Measurements from ENCODE around the gene NRG2. TPM values are rescaled to one million over a fixed set of nuclear protein-coding genes. Genes with fewer than 3 reads are reported as not detected.

The NRG2 gene
- total RNA-seq, 2 experiments from 2014 or later = not detected

GRCh38 chr5:139964266-139964993 lies 78.7 kb downstream of the NRG2 start:
- Mint-ChIP-seq H3K27ac (no peak overlapping the region), H3K27me3 (ENCODE audit: low read depth) (peaks cover 6% of the 10 kb centered on the region), H3K4me3 (no peak overlapping the region), H3K36me3 (ENCODE audit: low read depth) (no peaks in the 10 kb centered on the region), H3K4me1 (ENCODE audit: low read depth) (no peaks in the 10 kb centered on the region), H3K9me3 (no peaks in the 10 kb centered on the region)
- CTCF ChIA-PET = interaction anchor here (0.6 to 1.4 kb wide), 4 partner anchors 176 to 357 kb away, joined by 3 to 5 read pairs (median 4); no protein-coding TSS in a partner anchor
- DNase-seq = no peak
- intact Hi-C loops (cut with micrococcal nuclease) = loop anchor here (10.0 kb wide), 1 partner anchor 330 kb away; no protein-coding TSS in a partner anchor

DNA sequence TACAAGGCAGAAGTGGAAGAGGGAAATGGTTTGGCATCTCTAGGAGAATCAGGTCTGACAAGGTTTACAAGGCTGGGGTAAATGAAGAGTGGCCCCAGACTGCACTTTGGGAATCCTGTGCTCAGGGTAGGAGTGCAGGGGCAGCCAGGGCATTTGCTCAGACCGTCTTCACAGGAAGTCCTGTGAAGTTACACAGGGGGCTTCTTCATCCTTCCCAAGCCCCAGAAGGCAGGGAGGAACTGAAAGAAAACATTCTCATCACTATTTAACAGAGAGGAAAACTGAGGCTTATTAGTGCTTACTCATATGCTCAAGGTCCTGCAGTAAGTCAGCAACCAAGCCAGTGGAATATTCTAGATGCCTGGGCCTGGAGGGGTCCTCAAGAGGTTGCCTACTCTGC lies 80.7 kb downstream of the NRG2 start:
- intact Hi-C loops (cut with micrococcal nuclease) = loop anchor here (10.0 kb wide), 1 partner anchor 328 kb away; no protein-coding TSS in a partner anchor
- Mint-ChIP-seq H3K36me3 (ENCODE audit: low read depth) (no peaks in the 10 kb centered on the region), H3K4me3 (no peak overlapping the region), H3K9me3 (no peaks in the 10 kb centered on the region), H3K27me3 (ENCODE audit: low read depth) (no peaks in the 10 kb centered on the region), H3K27ac (no peak overlapping the region), H3K4me1 (ENCODE audit: low read depth) (no peaks in the 10 kb centered on the region)
- CTCF ChIA-PET = no interaction called here
- DNase-seq = no peak

DNA sequence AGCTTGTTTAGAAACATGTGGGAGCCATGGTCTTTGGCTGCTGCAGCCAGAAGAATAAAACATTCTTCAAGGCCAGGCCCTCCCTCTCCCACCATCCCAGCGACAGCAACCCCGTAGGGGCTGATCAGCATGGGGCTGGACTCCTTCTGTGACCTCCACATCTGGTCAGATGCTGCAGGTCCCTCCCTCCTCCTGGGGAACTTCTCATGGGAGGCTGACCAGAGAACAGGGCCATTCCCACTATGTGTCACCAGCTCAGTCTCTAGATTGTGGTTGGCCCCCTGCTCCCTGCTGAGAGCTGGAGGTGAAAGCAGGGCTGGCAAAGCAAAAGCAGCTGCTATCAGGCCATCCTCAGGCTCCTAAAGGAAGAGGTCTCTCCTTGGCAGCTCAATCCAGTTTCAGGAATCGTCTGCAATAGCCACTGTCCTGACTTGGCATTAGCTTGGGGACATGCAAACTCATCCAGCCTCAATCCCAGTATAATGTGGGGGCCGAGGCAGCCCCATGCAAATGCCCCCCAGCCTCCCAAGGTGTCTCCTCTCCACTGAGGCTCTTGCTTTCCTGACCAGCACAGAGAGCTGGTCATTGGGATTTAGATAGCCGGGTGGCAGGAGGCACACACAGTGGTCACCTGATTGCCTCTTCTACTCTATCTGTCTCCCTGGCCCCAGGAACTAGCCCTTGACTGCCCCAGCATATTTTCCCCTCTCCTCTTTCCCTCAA lies 81.5 kb downstream of the NRG2 start:
- DNase-seq = no peak
- Mint-ChIP-seq H3K9me3 (no peaks in the 10 kb centered on the region), H3K27ac (no peak overlapping the region), H3K36me3 (ENCODE audit: low read depth) (no peaks in the 10 kb centered on the region), H3K4me3 (no peak overlapping the region), H3K4me1 (ENCODE audit: low read depth) (no peaks in the 10 kb centered on the region), H3K27me3 (ENCODE audit: low read depth) (no peaks in the 10 kb centered on the region)
- intact Hi-C loops (cut with micrococcal nuclease) = loop anchor here (10.0 kb wide), 1 partner anchor 327 kb away; no protein-coding TSS in a partner anchor
- CTCF ChIA-PET = interaction anchor here (1.2 kb wide), 1 partner anchor 7 kb away, joined by 4 read pairs; no protein-coding TSS in a partner anchor

GRCh38 chr5:139960723-139961383 lies 82.2 kb downstream of the NRG2 start:
- Mint-ChIP-seq H3K36me3 (ENCODE audit: low read depth) (no peaks in the 10 kb centered on the region), H3K4me3 (no peak overlapping the region), H3K27me3 (ENCODE audit: low read depth) (no peaks in the 10 kb centered on the region), H3K9me3 (no peaks in the 10 kb centered on the region), H3K4me1 (ENCODE audit: low read depth) (no peaks in the 10 kb centered on the region), H3K27ac (no peak overlapping the region)
- DNase-seq = no peak
- intact Hi-C loops (cut with micrococcal nuclease) = loop anchor here (10.0 kb wide), 1 partner anchor 326 kb away; no protein-coding TSS in a partner anchor
- CTCF ChIA-PET = interaction anchor here (1.2 kb wide), 1 partner anchor 8 kb away, joined by 4 read pairs; no protein-coding TSS in a partner anchor

GRCh38 chr5:139958432-139959148 lies 84.5 kb downstream of the NRG2 start:
- Mint-ChIP-seq H3K36me3 (ENCODE audit: low read depth) (no peaks in the 10 kb centered on the region), H3K4me1 (ENCODE audit: low read depth) (no peaks in the 10 kb centered on the region), H3K4me3 (no peak overlapping the region), H3K9me3 (no peaks in the 10 kb centered on the region), H3K27me3 (ENCODE audit: low read depth) (no peaks in the 10 kb centered on the region), H3K27ac (no peak overlapping the region)
- CTCF ChIA-PET = interaction anchor here (0.8 to 5.6 kb wide), 2 partner anchors 8 to 10 kb away, joined by 3 to 36 read pairs; no protein-coding TSS in a partner anchor
- intact Hi-C loops (cut with micrococcal nuclease) = no loop called here
- DNase-seq = no peak

DNA sequence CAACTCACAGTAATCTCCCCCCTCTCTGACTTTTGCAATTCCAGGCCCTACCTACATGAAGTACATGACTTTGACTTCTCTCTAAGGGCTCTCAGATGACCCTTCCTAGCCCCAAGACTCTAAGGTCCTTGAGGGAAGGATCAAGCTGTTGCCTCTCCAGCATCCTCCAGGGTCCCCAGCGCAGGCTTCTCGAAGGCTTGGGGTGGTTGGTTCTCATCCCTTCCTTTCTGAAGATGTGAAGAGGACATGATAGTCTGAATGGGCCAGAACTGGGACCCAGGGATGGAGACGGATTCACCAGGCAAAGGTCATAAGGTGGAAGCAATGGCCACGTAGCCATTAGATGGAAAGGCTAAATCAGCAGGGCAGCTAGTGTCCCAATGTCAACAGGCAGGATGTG lies 86.8 kb downstream of the NRG2 start:
- intact Hi-C loops (cut with micrococcal nuclease) = no loop called here
- no peak overlapping the region for H3K4me3 Mint-ChIP-seq

GRCh38 chr5:139955616-139956273 lies 87.4 kb downstream of the NRG2 start:
- H3K27ac Mint-ChIP-seq = no peak overlapping the region
- DNase-seq = no peak
- intact Hi-C loops (cut with micrococcal nuclease) = no loop called here
- no peak overlapping the region for H3K4me3 Mint-ChIP-seq
- no peaks in the 10 kb centered on the region for H3K9me3 Mint-ChIP-seq
- no peaks in the 10 kb centered on the region for H3K4me1 Mint-ChIP-seq (ENCODE audit: low read depth)
- CTCF ChIA-PET = interaction anchor here (1.3 to 5.6 kb wide), 3 partner anchors 13 to 168 kb away, joined by 3 to 36 read pairs (median 6); no protein-coding TSS in a partner anchor
- peaks cover 7% of the 10 kb centered on the region for H3K27me3 Mint-ChIP-seq (ENCODE audit: low read depth)
- no peaks in the 10 kb centered on the region for H3K36me3 Mint-ChIP-seq (ENCODE audit: low read depth)

More for the DNA sequence above, 86.8 kb downstream of the NRG2 start:
- DNase-seq = no peak
- Mint-ChIP-seq H3K27me3 (ENCODE audit: low read depth) (peaks cover 6% of the 10 kb centered on the region), H3K27ac (no peak overlapping the region), H3K9me3 (no peaks in the 10 kb centered on the region), H3K36me3 (ENCODE audit: low read depth) (no peaks in the 10 kb centered on the region), H3K4me1 (ENCODE audit: low read depth) (no peaks in the 10 kb centered on the region)
- CTCF ChIA-PET = interaction anchor here (0.5 to 5.6 kb wide), 4 partner anchors 12 to 183 kb away, joined by 3 to 36 read pairs (median 4); no protein-coding TSS in a partner anchor

DNA sequence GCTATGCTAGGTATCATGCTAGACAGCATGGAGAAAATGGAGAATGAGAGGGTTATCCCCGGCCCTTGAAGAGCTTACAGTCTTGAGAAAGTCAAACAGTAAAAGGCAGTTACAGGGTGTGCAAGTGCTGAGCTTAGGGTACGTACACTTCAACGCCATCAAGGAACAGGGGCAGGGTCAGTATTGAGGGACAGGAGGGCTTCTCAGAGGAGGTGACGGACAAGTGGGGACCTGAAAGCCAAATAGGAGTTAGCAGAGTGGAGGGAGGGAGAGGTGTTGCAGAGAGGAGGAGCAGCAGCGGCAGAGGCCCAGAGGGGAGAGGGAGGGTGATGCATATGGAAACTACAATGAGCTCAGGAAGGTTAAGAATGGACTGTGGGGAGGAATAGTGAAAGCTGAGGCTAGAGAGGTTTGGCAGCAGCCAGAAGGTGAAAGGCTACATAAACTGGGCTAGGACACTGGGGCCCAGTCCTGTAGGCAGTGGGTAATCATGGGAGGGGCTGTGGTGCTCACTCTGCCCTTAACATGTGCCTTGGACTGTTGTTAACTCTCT lies 88.0 kb downstream of the NRG2 start:
- intact Hi-C loops (cut with micrococcal nuclease) = no loop called here
- CTCF ChIA-PET = interaction anchor here (5.6 kb wide), 1 partner anchor 14 kb away, joined by 36 read pairs; no protein-coding TSS in a partner anchor
- DNase-seq = no peak
- no peak overlapping the region for H3K27ac Mint-ChIP-seq
- H3K4me1 Mint-ChIP-seq (ENCODE audit: low read depth) = no peaks in the 10 kb centered on the region
- H3K9me3 Mint-ChIP-seq = no peaks in the 10 kb centered on the region
- no peak overlapping the region for H3K4me3 Mint-ChIP-seq
- H3K36me3 Mint-ChIP-seq (ENCODE audit: low read depth) = no peaks in the 10 kb centered on the region
- H3K27me3 Mint-ChIP-seq (ENCODE audit: low read depth) = peaks cover 10% of the 10 kb centered on the region

DNA sequence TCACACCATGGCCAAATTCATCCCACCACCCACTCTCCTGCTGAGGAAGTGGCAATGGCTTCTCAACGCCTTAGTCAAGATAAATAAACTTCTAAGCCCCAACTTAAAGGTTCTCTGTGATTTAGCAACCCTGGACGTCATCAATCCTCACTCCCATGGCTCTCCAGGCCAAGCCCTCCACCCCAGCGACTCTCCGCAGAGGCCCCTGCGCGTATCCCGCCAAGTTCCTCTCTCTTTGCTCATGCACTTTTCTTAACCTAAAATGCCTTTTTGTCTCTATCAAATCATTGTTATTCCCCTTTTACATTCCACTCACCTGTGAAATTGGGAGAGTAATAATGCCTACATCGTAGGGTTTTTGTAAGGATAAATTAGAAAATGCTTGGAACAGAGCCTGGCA lies 88.6 kb downstream of the NRG2 start:
- Mint-ChIP-seq H3K4me3 (no peak overlapping the region), H3K4me1 (ENCODE audit: low read depth) (no peaks in the 10 kb centered on the region), H3K27me3 (ENCODE audit: low read depth) (peaks cover 10% of the 10 kb centered on the region), H3K36me3 (ENCODE audit: low read depth) (no peaks in the 10 kb centered on the region), H3K27ac (no peak overlapping the region), H3K9me3 (no peaks in the 10 kb centered on the region)
- intact Hi-C loops (cut with micrococcal nuclease) = no loop called here
- DNase-seq = no peak
- CTCF ChIA-PET = interaction anchor here (5.6 kb wide), 1 partner anchor 14 kb away, joined by 36 read pairs; no protein-coding TSS in a partner anchor

DNA sequence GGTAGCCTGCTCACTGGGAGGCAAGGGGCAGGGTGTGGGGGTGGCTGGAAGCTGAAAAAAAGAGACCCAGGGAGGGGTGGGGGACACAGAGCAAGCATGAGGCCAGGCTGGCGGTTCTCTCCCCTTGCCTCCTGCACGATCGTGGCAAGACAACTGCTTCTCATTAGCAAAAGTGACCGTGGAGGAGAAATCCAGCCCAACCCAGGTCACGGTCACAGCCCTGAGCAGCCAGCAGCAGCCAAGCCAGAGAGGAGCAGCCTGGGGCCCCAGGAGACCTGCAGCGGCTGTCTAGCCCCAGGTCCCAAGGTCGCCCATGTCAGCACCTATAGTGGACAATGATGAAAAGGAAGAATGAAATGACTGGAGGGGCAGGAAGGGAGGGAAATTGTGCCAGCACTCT lies 89.1 kb downstream of the NRG2 start:
- Mint-ChIP-seq H3K27me3 (ENCODE audit: low read depth) (peaks cover 12% of the 10 kb centered on the region), H3K4me3 (no peak overlapping the region), H3K4me1 (ENCODE audit: low read depth) (no peaks in the 10 kb centered on the region), H3K9me3 (no peaks in the 10 kb centered on the region), H3K27ac (no peak overlapping the region), H3K36me3 (ENCODE audit: low read depth) (no peaks in the 10 kb centered on the region)
- DNase-seq = no peak
- intact Hi-C loops (cut with micrococcal nuclease) = no loop called here
- CTCF ChIA-PET = no interaction called here

GRCh38 chr5:139952574-139952973 lies 90.5 kb downstream of the NRG2 start:
- intact Hi-C loops (cut with micrococcal nuclease) = no loop called here
- H3K4me1 Mint-ChIP-seq (ENCODE audit: low read depth) = no peaks in the 10 kb centered on the region
- H3K27me3 Mint-ChIP-seq (ENCODE audit: low read depth) = peaks cover 22% of the 10 kb centered on the region
- H3K9me3 Mint-ChIP-seq = no peaks in the 10 kb centered on the region
- H3K4me3 Mint-ChIP-seq = no peak overlapping the region
- no peak for DNase-seq
- CTCF ChIA-PET = interaction anchor here (1.9 kb wide), 1 partner anchor 16 kb away, joined by 7 read pairs; no protein-coding TSS in a partner anchor
- H3K36me3 Mint-ChIP-seq (ENCODE audit: low read depth) = no peaks in the 10 kb centered on the region
- no peak overlapping the region for H3K27ac Mint-ChIP-seq

Measured in activated naive CD4-positive, alpha-beta T cell treated with anti-CD3 and anti-CD28 coated beads for 36 hours (primary cell).